NCI-H510A treated with DMSO at 0.1 percent for 48 hours (cell line): Measurements from ENCODE around the gene PTGR1.
"Not testable (repeated sequence)": the region's sequence is repeated elsewhere in the genome, so short reads cannot be mapped to it uniquely, and the experiment has no call there.

Source experiments
- DNase-seq: peaks from one replicate; lab custom pipeline; 2025; lab: John Stamatoyannopoulos, UW

PTGR1 gene

GRCh38 chr9:111599092-111599954 is at the start of gene PTGR1:
Gene PTGR1, minus strand, starts transcription at chr9:111599647. Its CDS starts 2,225 bp downstream, at chr9:111597422.
- DNase-seq = peak; percentile 47

GRCh38 chr9:111649016-111649415 is 49.6 kb upstream of the PTGR1 start:
- no peak for DNase-seq

GRCh38 chr9:111648066-111648465 is 48.6 kb upstream of the PTGR1 start:
- DNase-seq = no peak

- DNase-seq = no peak
Observed at GRCh38 chr9:111646417-111646816, 47.0 kb upstream of the PTGR1 start.

GRCh38 chr9:111645806-111646205 is 46.4 kb upstream of the PTGR1 start:
- DNase-seq = no peak

GRCh38 chr9:111644195-111644772 is 44.8 kb upstream of the PTGR1 start:
- DNase-seq = no peak

GRCh38 chr9:111637421-111637950 is 38.0 kb upstream of the PTGR1 start:
- no peak for DNase-seq

GRCh38 chr9:111634860-111635259 is 35.4 kb upstream of the PTGR1 start:
- DNase-seq = peak; percentile 37

- no peak for DNase-seq
Observed at GRCh38 chr9:111633389-111633736, 33.9 kb upstream of the PTGR1 start.

GRCh38 chr9:111632695-111633388 is 33.4 kb upstream of the PTGR1 start:
- no peak for DNase-seq

GRCh38 chr9:111632060-111632459 is 32.6 kb upstream of the PTGR1 start:
- DNase-seq = no peak

- DNase-seq = peak; percentile 94
Observed at GRCh38 chr9:111631214-111631971, 31.9 kb upstream of the PTGR1 start, which contains the start of gene DNAJC25. Gene DNAJC25, plus strand, starts transcription at chr9:111631334. Its CDS starts 74 bp downstream, at chr9:111631408.

GRCh38 chr9:111630964-111631213 is 31.4 kb upstream of the PTGR1 start:
- no peak for DNase-seq

GRCh38 chr9:111630182-111630963 is 30.9 kb upstream of the PTGR1 start:
- peak; percentile 55 for DNase-seq

GRCh38 chr9:111628411-111628810 is 29.0 kb upstream of the PTGR1 start:
- DNase-seq = no peak

- peak; percentile 32 for DNase-seq
Observed at GRCh38 chr9:111627260-111627963, 28.0 kb upstream of the PTGR1 start.

- no peak for DNase-seq
Observed at GRCh38 chr9:111622626-111623025, 23.2 kb upstream of the PTGR1 start.

- no peak for DNase-seq
Observed at GRCh38 chr9:111621895-111622480, 22.5 kb upstream of the PTGR1 start.

- DNase-seq = not testable (repeated sequence)
Observed at GRCh38 chr9:111617349-111617748, 17.9 kb upstream of the PTGR1 start.

- DNase-seq = no peak
Observed at GRCh38 chr9:111615928-111616327, 16.5 kb upstream of the PTGR1 start.
